HepG2 (cell line): ENCODE results near the gene PCBP1. TPM values are rescaled to one million over a fixed set of nuclear protein-coding genes. Genes with fewer than 3 reads are reported as not detected.

ENCODE experiments used
- BHLHE40 ChIP-seq: IDR thresholded peaks from 2 replicates; pipeline ENCODE4 v1.6.1; 2011; ENCODE audit warnings: low read length, improper control_type of control experiment
- HNRNPL ChIP-seq: fragments of 200-400 bp; formaldehyde crosslinking; IDR thresholded peaks from 2 replicates; pipeline ENCODE4 v1.6.1; 2017; ENCODE audit warnings: mild to moderate bottlenecking, low read depth, low read length
- JUNB ChIP-seq: sonication (generic); formaldehyde crosslinking; IDR thresholded peaks from 2 replicates; pipeline ENCODE4 v1.8.0; 2022; ENCODE audit warnings: missing genetic modification reagents, mild to moderate bottlenecking, borderline replicate concordance
- PRDM10 ChIP-seq: sonication (generic); formaldehyde crosslinking; IDR thresholded peaks from 2 replicates; pipeline ENCODE4 v1.4.0; 2020; ENCODE audit warnings: low read depth, missing genetic modification reagents
- RAD21 ChIP-seq: fragments of 450-650 bp; formaldehyde crosslinking; IDR thresholded peaks from 2 replicates; pipeline ENCODE4 v1.5.0; 2020; ENCODE audit warnings: mild to moderate bottlenecking
- RBM22 ChIP-seq: fragments of 200-400 bp; formaldehyde crosslinking; optimal IDR thresholded peaks from 2 replicates; pipeline ENCODE3; 2017; ENCODE audit warnings: mild to moderate bottlenecking, low read length, moderate library complexity
- ZC3H13 ChIP-seq: sonication (generic); formaldehyde crosslinking; IDR thresholded peaks from 2 replicates; pipeline ENCODE4 v1.8.1; 2023; ENCODE audit warnings: mild to moderate bottlenecking, missing genetic modification reagents, moderate library complexity
- ZFX ChIP-seq: sonication (generic); formaldehyde crosslinking; IDR thresholded peaks from 2 replicates; pipeline ENCODE4 v1.4.0; 2020; ENCODE audit warnings: mild to moderate bottlenecking, low read depth, missing genetic modification reagents, moderate library complexity
- ZNF260 ChIP-seq: sonication (generic); formaldehyde crosslinking; IDR thresholded peaks from 2 replicates; pipeline ENCODE4 v1.4.0; 2020; ENCODE audit warnings: missing genetic modification reagents, low read depth, mild to moderate bottlenecking, borderline replicate concordance
- ZNF597 ChIP-seq: sonication (generic); formaldehyde crosslinking; IDR thresholded peaks from 2 replicates; pipeline ENCODE4 v1.5.0; 2020; ENCODE audit warnings: missing genetic modification reagents
- ZNF605 ChIP-seq: sonication (generic); formaldehyde crosslinking; IDR thresholded peaks from 2 replicates; pipeline ENCODE4 v1.8.0; 2022; ENCODE audit warnings: mild to moderate bottlenecking, missing genetic modification reagents
- ZNF747 ChIP-seq: sonication (generic); formaldehyde crosslinking; IDR thresholded peaks from 2 replicates; pipeline ENCODE4 v1.8.1; 2023; ENCODE audit warnings: missing genetic modification reagents, mild to moderate bottlenecking, borderline replicate concordance
- polyA plus RNA-seq, 8 experiments: library from polyadenylated mRNA; depleted of rRNA in 3 of 8; stranded (reverse) in 7 of 8; unstranded in 1 of 8; fragments of >200 nt; fragmentation: Illumina TruSeq in 4 of 8; extraction: Trizol in 4 of 8; gene quantifications; 2 replicates each; pipeline versions ENCODE4 v1.2.1 to v1.2.3, GENCODE V29; 2011 to 2016; ENCODE audit warnings: low read depth in 4 of 8, missing spikeins in 1 of 8, mixed read lengths in 1 of 8; ENCODE audit not compliant: insufficient read depth in 1 of 8
- total RNA-seq, 5 experiments: library from RNA; depleted of rRNA; stranded (reverse); fragments of >200 nt; fragmentation: Illumina TruSeq; extraction: Trizol; gene quantifications; 2 replicates each; pipeline ENCODE4 v1.2.3, GENCODE V29; 2016; ENCODE audit warnings: low read depth in 1 of 5
- TF ChIP-seq, protein P1 (sequence below): sonication (generic); formaldehyde crosslinking; IDR thresholded peaks from 2 replicates; pipeline ENCODE4 v1.4.0; 2020; ENCODE audit warnings: mild to moderate bottlenecking, missing genetic modification reagents
- TF ChIP-seq, protein P2 (sequence below), 2 experiments: sonication (generic) in 1 of 2; formaldehyde crosslinking in 1 of 2; IDR thresholded peaks; 2 replicates each; pipeline versions ENCODE4 v1.4.0 to v1.6.1; 2018 to 2020; ENCODE audit warnings: missing genetic modification reagents in 2 of 2, borderline replicate concordance in 1 of 2, low read depth in 1 of 2, mild to moderate bottlenecking in 1 of 2, missing biosample characterization in 1 of 2

Gene PCBP1
- total and polyA plus RNA-seq, 2 of the 13 experiments (the other 11 are each of a cell fraction or from before 2014, with no cell fraction given): 32.0 to 137 TPM

DNA sequence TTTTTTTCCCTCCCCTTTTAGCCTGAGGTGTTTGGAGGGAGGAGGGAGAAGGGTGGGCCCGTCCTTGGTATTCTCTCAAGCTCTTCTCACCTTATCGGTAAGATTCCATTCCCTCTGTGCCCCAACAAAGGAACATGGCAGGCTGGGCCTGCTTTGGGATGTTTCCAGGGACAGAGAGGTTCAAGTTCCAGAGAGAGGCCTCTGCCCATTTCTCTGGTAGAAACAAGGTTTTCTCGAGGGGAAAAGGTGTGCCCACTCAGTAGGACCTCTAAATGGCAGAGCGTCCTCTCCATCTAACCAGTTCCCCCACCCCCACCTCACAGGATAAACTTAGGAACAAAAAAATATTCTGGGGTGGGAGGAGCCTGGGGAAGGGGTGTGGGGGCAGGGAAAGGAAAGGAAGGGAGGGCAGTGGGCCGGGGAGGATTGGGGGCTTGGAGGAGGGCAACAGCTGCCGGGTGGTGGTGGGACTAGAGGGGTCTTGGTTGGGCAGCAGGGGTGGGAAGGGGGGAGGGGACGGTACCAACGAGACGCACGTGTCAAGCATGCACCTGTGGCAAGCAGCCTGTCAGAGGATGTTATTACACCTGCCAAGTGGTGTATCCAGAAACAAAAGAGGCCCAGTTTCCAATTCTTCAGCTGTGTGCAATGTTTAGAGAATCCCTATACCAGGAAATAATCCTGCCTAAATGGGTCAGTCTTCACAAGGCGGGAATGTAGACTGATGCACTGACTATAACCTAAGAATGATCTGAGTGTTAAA, 2.1 kb downstream of the PCBP1 start (continued):
- TF ChIP-seq ZC3H13 (peak; percentile 97), ZNF747 (CRISPR knock-in tag) (no peak), ZNF597 (CRISPR knock-in tag) (no peak), RAD21 (CRISPR knock-in tag) (peak; percentile 37; the same call in 1 of the 2 replicates), ZFX (CRISPR knock-in tag) (0 out of 2 replicates have a peak, but pooled peaks have one; percentile 29), ZNF605 (CRISPR knock-in tag) (0 out of 2 replicates have a peak, but pooled peaks have one; percentile 36), ZNF260 (no peak), JUNB (CRISPR knock-in tag) (no peak), HNRNPL (0 out of 2 replicates have a peak, but pooled peaks have one; percentile 16), RBM22 (peak; percentile 61), BHLHE40 (peak; percentile 64; the same call in 1 of the 2 replicates), PRDM10 (no peak)
- TF ChIP-seq, protein P1, sequence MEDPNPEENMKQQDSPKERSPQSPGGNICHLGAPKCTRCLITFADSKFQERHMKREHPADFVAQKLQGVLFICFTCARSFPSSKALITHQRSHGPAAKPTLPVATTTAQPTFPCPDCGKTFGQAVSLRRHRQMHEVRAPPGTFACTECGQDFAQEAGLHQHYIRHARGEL (CRISPR knock-in tag): no peak
- TF ChIP-seq, protein P2, sequence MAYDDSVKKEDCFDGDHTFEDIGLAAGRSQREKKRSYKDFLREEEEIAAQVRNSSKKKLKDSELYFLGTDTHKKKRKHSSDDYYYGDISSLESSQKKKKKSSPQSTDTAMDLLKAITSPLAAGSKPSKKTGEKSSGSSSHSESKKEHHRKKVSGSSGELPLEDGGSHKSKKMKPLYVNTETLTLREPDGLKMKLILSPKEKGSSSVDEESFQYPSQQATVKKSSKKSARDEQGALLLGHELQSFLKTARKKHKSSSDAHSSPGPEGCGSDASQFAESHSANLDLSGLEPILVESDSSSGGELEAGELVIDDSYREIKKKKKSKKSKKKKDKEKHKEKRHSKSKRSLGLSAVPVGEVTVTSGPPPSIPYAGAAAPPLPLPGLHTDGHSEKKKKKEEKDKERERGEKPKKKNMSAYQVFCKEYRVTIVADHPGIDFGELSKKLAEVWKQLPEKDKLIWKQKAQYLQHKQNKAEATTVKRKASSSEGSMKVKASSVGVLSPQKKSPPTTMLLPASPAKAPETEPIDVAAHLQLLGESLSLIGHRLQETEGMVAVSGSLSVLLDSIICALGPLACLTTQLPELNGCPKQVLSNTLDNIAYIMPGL (CRISPR knock-in tag; IDR thresholded peaks at IDR 0.05; ENCODE audit: borderline replicate concordance in 1 of 2, low read depth in 1 of 2): peak in 1 of 2 experiments; percentile 23; a peak in 1 of 4 replicates
